Measurements from ENCODE around the gene MTA2.

Gene MTA2

DNA sequence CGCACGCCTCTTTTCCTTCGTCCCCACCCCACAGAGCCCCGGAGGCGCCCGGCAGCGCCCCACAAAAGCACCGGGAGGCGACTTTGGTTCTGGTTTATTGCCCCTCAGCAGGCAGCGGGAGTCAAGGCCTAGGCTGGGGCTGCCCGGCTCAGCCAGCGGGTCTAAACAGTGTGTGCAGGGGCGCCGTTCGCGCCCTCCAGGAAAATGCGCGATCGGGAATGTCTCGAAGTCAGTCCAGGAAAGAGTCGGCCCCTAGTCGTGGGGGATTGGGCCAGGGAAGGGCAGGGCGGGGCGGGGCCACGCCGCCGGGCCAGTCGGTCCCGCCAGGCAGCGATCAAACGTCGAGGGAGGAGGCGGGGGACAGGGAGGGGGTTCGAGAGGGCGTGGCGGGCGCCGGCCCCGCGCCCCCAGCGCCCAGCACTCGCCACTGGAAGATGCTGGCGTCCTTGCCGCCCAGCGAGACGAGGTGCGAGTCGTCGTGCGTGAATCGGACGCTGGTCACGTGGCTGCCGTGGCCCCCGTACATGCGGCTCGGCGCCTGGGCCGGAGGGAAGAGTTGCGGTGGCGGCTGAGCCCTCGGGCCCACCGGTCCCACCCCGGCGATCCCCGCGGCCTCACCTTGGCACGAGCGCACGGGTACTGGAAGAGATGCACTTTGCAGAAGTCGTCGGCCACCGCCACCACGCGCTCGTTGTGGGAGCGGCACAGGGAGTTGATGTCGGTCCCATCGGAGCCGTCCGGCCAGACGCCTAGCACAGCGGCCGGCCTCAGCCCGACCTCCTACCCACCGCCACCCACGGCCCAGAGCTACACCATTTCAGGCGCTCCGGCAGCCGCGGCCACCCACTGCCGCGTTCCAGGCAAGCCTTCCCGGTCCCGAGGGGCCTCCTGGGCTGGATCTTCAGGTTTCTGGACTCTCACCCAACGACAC is 741 bp upstream of the MTA2 start:
- Histone ChIP-seq H3K27ac (ENCODE audit: low read length) (peak overlapping the region; percentile 89), H3K9ac (ENCODE audit: low read length in 2 of 2) (peak overlapping the region; percentile 52 to 72), H3K4me1 (ENCODE audit: control insufficient read depth, insufficient read depth, low read length) (peaks cover 51% of the 10 kb centered on the region), H3K9me3 (ENCODE audit: control insufficient read depth in 2 of 2, low read length in 2 of 2) (no peaks in the 10 kb centered on the region), H3K36me3 (ENCODE audit: control insufficient read depth in 2 of 2, insufficient read depth in 2 of 2, low read length in 2 of 2) (peaks cover 15 to 18% of the 10 kb centered on the region in 2 donors), H3K4me3 (ENCODE audit: low read length in 2 of 2) (peak overlapping the region; percentile 72 to 89), H3K27me3 (ENCODE audit: control insufficient read depth in 1 of 2, insufficient read depth in 2 of 2, low read length in 2 of 2) (no peaks in the 10 kb centered on the region)

GRCh38 chr11:62601122-62601371 is 618 bp downstream of the MTA2 start:
- Histone ChIP-seq H3K27me3 (ENCODE audit: control insufficient read depth in 1 of 2, insufficient read depth in 2 of 2, low read length in 2 of 2) (no peaks in the 10 kb centered on the region), H3K36me3 (ENCODE audit: control insufficient read depth in 2 of 2, insufficient read depth in 2 of 2, low read length in 2 of 2) (peaks cover 22 to 28% of the 10 kb centered on the region in 2 donors), H3K4me1 (ENCODE audit: control insufficient read depth, insufficient read depth, low read length) (peaks cover 51% of the 10 kb centered on the region), H3K9me3 (ENCODE audit: control insufficient read depth in 2 of 2, low read length in 2 of 2) (no peaks in the 10 kb centered on the region), H3K9ac (ENCODE audit: low read length in 2 of 2) (peak overlapping the region; percentile 88 to 90), H3K27ac (ENCODE audit: low read length) (peak overlapping the region; percentile 89), H3K4me3 (ENCODE audit: low read length in 2 of 2) (peak overlapping the region; percentile 76 to 89)

- Histone ChIP-seq H3K9me3 (ENCODE audit: control insufficient read depth in 2 of 2, low read length in 2 of 2) (no peaks in the 10 kb centered on the region), H3K9ac (ENCODE audit: low read length in 2 of 2) (peak overlapping the region; percentile 88 to 90), H3K36me3 (ENCODE audit: control insufficient read depth in 2 of 2, insufficient read depth in 2 of 2, low read length in 2 of 2) (peaks cover 25 to 28% of the 10 kb centered on the region in 2 donors), H3K4me1 (ENCODE audit: control insufficient read depth, insufficient read depth, low read length) (peaks cover 51% of the 10 kb centered on the region), H3K27me3 (ENCODE audit: control insufficient read depth in 1 of 2, insufficient read depth in 2 of 2, low read length in 2 of 2) (no peaks in the 10 kb centered on the region), H3K4me3 (ENCODE audit: low read length in 2 of 2) (peak overlapping the region; percentile 76 to 89), H3K27ac (ENCODE audit: low read length) (peak overlapping the region; percentile 89)
Observed at GRCh38 chr11:62600367-62601121, 1.1 kb downstream of the MTA2 start.

- H3K9ac ChIP-seq (ENCODE audit: low read length in 2 of 2) = peak overlapping the region; percentile 88 to 90
- peaks cover 32 to 34% of the 10 kb centered on the region in 2 donors for H3K36me3 ChIP-seq (ENCODE audit: control insufficient read depth in 2 of 2, insufficient read depth in 2 of 2, low read length in 2 of 2)
- peak overlapping the region; percentile 89 for H3K27ac ChIP-seq (ENCODE audit: low read length)
- no peaks in the 10 kb centered on the region for H3K27me3 ChIP-seq (ENCODE audit: control insufficient read depth in 1 of 2, insufficient read depth in 2 of 2, low read length in 2 of 2)
- no peaks in the 10 kb centered on the region for H3K9me3 ChIP-seq (ENCODE audit: control insufficient read depth in 2 of 2, low read length in 2 of 2)
- H3K4me3 ChIP-seq (ENCODE audit: low read length in 2 of 2) = peak overlapping the region; percentile 76 to 89
- H3K4me1 ChIP-seq (ENCODE audit: control insufficient read depth, insufficient read depth, low read length) = peaks cover 48% of the 10 kb centered on the region
Observed at GRCh38 chr11:62599901-62600300, 1.8 kb downstream of the MTA2 start.

GRCh38 chr11:62599069-62599696 is 2.5 kb downstream of the MTA2 start:
- Histone ChIP-seq H3K9ac (ENCODE audit: low read length in 2 of 2) (peak overlapping the region; percentile 88 to 90), H3K4me1 (ENCODE audit: control insufficient read depth, insufficient read depth, low read length) (peaks cover 48% of the 10 kb centered on the region), H3K9me3 (ENCODE audit: control insufficient read depth in 2 of 2, low read length in 2 of 2) (no peaks in the 10 kb centered on the region), H3K27ac (ENCODE audit: low read length) (peak overlapping the region; percentile 89), H3K36me3 (ENCODE audit: control insufficient read depth in 2 of 2, insufficient read depth in 2 of 2, low read length in 2 of 2) (peaks cover 37 to 39% of the 10 kb centered on the region in 2 donors), H3K27me3 (ENCODE audit: control insufficient read depth in 1 of 2, insufficient read depth in 2 of 2, low read length in 2 of 2) (no peaks in the 10 kb centered on the region), H3K4me3 (ENCODE audit: low read length in 2 of 2) (peak overlapping the region; percentile 76 to 89)

- H3K4me1 ChIP-seq (ENCODE audit: control insufficient read depth, insufficient read depth, low read length) = peaks cover 44% of the 10 kb centered on the region
- H3K4me3 ChIP-seq (ENCODE audit: low read length in 2 of 2) = no peak overlapping the region
- no peaks in the 10 kb centered on the region for H3K9me3 ChIP-seq (ENCODE audit: control insufficient read depth in 2 of 2, low read length in 2 of 2)
- no peak overlapping the region for H3K27ac ChIP-seq (ENCODE audit: low read length)
- no peak overlapping the region for H3K9ac ChIP-seq (ENCODE audit: low read length in 2 of 2)
- H3K36me3 ChIP-seq (ENCODE audit: control insufficient read depth in 2 of 2, insufficient read depth in 2 of 2, low read length in 2 of 2) = peaks cover 44 to 48% of the 10 kb centered on the region in 2 donors
- H3K27me3 ChIP-seq (ENCODE audit: control insufficient read depth in 1 of 2, insufficient read depth in 2 of 2, low read length in 2 of 2) = no peaks in the 10 kb centered on the region
Observed at GRCh38 chr11:62595124-62595523, 6.5 kb downstream of the MTA2 start.

- Histone ChIP-seq H3K4me3 (ENCODE audit: low read length in 2 of 2) (no peak overlapping the region), H3K27ac (ENCODE audit: low read length) (peak overlapping the region; percentile 96), H3K27me3 (ENCODE audit: control insufficient read depth in 1 of 2, insufficient read depth in 2 of 2, low read length in 2 of 2) (no peaks in the 10 kb centered on the region), H3K9ac (ENCODE audit: low read length in 2 of 2) (no peak overlapping the region), H3K9me3 (ENCODE audit: control insufficient read depth in 2 of 2, low read length in 2 of 2) (no peaks in the 10 kb centered on the region), H3K4me1 (ENCODE audit: control insufficient read depth, insufficient read depth, low read length) (peaks cover 33% of the 10 kb centered on the region), H3K36me3 (ENCODE audit: control insufficient read depth in 2 of 2, insufficient read depth in 2 of 2, low read length in 2 of 2) (peaks cover 47 to 48% of the 10 kb centered on the region in 2 donors)
Observed at GRCh38 chr11:62593434-62594044, 8.1 kb downstream of the MTA2 start.

GRCh38 chr11:62592989-62593421 is 8.7 kb downstream of the MTA2 start:
- Histone ChIP-seq H3K9ac (ENCODE audit: low read length in 2 of 2) (peak overlapping the region; percentile 67 to 91), H3K9me3 (ENCODE audit: control insufficient read depth in 2 of 2, low read length in 2 of 2) (no peaks in the 10 kb centered on the region), H3K27me3 (ENCODE audit: control insufficient read depth in 1 of 2, insufficient read depth in 2 of 2, low read length in 2 of 2) (no peaks in the 10 kb centered on the region), H3K27ac (ENCODE audit: low read length) (peak overlapping the region; percentile 96), H3K4me1 (ENCODE audit: control insufficient read depth, insufficient read depth, low read length) (peaks cover 27% of the 10 kb centered on the region), H3K36me3 (ENCODE audit: control insufficient read depth in 2 of 2, insufficient read depth in 2 of 2, low read length in 2 of 2) (peaks cover 42 to 46% of the 10 kb centered on the region in 2 donors), H3K4me3 (ENCODE audit: low read length in 2 of 2) (no peak overlapping the region)

GRCh38 chr11:62592146-62592815 is 9.4 kb downstream of the MTA2 start:
- peak overlapping the region; percentile 96 for H3K27ac ChIP-seq (ENCODE audit: low read length)
- H3K36me3 ChIP-seq (ENCODE audit: control insufficient read depth in 2 of 2, insufficient read depth in 2 of 2, low read length in 2 of 2) = peaks cover 38 to 47% of the 10 kb centered on the region in 2 donors
- H3K9me3 ChIP-seq (ENCODE audit: control insufficient read depth in 2 of 2, low read length in 2 of 2) = no peaks in the 10 kb centered on the region
- H3K4me1 ChIP-seq (ENCODE audit: control insufficient read depth, insufficient read depth, low read length) = peaks cover 27% of the 10 kb centered on the region
- no peaks in the 10 kb centered on the region for H3K27me3 ChIP-seq (ENCODE audit: control insufficient read depth in 1 of 2, insufficient read depth in 2 of 2, low read length in 2 of 2)
- H3K4me3 ChIP-seq (ENCODE audit: low read length in 2 of 2) = peak overlapping the region; percentile 62 to 87
- H3K9ac ChIP-seq (ENCODE audit: low read length in 2 of 2) = peak overlapping the region; percentile 67 to 91

Data from stomach smooth muscle (tissue), 2 donors.